Neuronal stem cell (in vitro differentiated cells): ENCODE data around the gene SND1.
A peak's percentile ranks its signal among the peaks of the same experiment; 100 is the strongest.

Source experiments
- DNase-seq: peaks from one replicate; pipeline ENCODE4 v3.0.0-alpha.2; 2013; ENCODE audit warnings: low spot score
- H2AFZ ChIP-seq: one replicate; pipeline ENCODE4 v1.6.1; 2013; ENCODE audit warnings: mild to moderate bottlenecking, low read length, inconsistent platforms
- H2AK5ac ChIP-seq: 2 replicates; pipeline ENCODE4 v1.6.1; 2013; ENCODE audit warnings: low read depth, mild to moderate bottlenecking, inconsistent platforms, low read length, moderate library complexity, mixed read lengths
- H2BK120ac ChIP-seq: 2 replicates; pipeline ENCODE4 v1.6.1; 2013; ENCODE audit warnings: low read depth, mild to moderate bottlenecking, inconsistent platforms, low read length, moderate library complexity, mixed read lengths
- H2BK12ac ChIP-seq: one replicate; pipeline ENCODE4 v1.6.1; 2013; ENCODE audit warnings: low read length, inconsistent platforms
- H2BK15ac ChIP-seq: 2 replicates; pipeline ENCODE4 v1.6.1; 2013; ENCODE audit warnings: mild to moderate bottlenecking, low read length, inconsistent platforms, mixed read lengths
- H2BK5ac ChIP-seq: one replicate; pipeline ENCODE4 v1.6.1; 2013; ENCODE audit warnings: inconsistent platforms, mild to moderate bottlenecking, low read length, moderate library complexity
- H3K14ac ChIP-seq: one replicate; pipeline ENCODE4 v1.6.1; 2013; ENCODE audit warnings: low read length, inconsistent platforms
- H3K18ac ChIP-seq: 2 replicates; pipeline ENCODE4 v1.6.1; 2013; ENCODE audit warnings: low read length, inconsistent platforms
- H3K23ac ChIP-seq: 2 replicates; pipeline ENCODE4 v1.6.1; 2013; ENCODE audit warnings: low read depth, mild to moderate bottlenecking, mixed read lengths, low read length, inconsistent platforms; ENCODE audit not compliant: poor library complexity
- H3K27ac ChIP-seq: replicated peaks from 3 replicates; pipeline ENCODE4 v1.5.1; 2013; ENCODE audit warnings: low read length, inconsistent platforms
- H3K27me3 ChIP-seq, 3 experiments: 2 replicates each; pipeline ENCODE4 v1.6.1; 2013; ENCODE audit warnings: low read length in 3 of 3, mild to moderate bottlenecking in 2 of 3, inconsistent platforms in 1 of 3, low read depth in 1 of 3, mixed read lengths in 1 of 3, moderate library complexity in 1 of 3; ENCODE audit not compliant: control insufficient read depth in 3 of 3, insufficient read depth in 3 of 3
- H3K36me3 ChIP-seq, 2 donors: replicated peaks in 1 of 2; 2 replicates each; pipeline ENCODE4 v1.6.1; 2013; ENCODE audit warnings: low read length in 2 of 2; ENCODE audit not compliant: control insufficient read depth in 2 of 2, insufficient read depth in 2 of 2
- H3K4ac ChIP-seq: 2 replicates; pipeline ENCODE4 v1.6.1; 2013; ENCODE audit warnings: inconsistent platforms, mild to moderate bottlenecking, low read length, moderate library complexity
- H3K4me1 ChIP-seq, 2 donors: 1 replicate in 1 of 2; 2 replicates in 1 of 2; pipeline ENCODE4 v1.6.1; 2013; ENCODE audit warnings: low read length in 2 of 2, low read depth in 1 of 2; ENCODE audit not compliant: control insufficient read depth in 2 of 2, insufficient read depth in 1 of 2
- H3K4me2 ChIP-seq: one replicate; pipeline ENCODE4 v1.6.1; 2013; ENCODE audit warnings: mild to moderate bottlenecking, low read length, inconsistent platforms; ENCODE audit not compliant: insufficient read depth, poor library complexity, severe bottlenecking
- H3K4me3 ChIP-seq, 2 donors: 2 replicates each; pipeline ENCODE4 v1.5.1; 2013; ENCODE audit warnings: low read length in 2 of 2, mild to moderate bottlenecking in 2 of 2, inconsistent platforms in 1 of 2, moderate library complexity in 1 of 2
- H3K79me1 ChIP-seq: one replicate; pipeline ENCODE4 v1.6.1; 2013; ENCODE audit warnings: low read depth, mild to moderate bottlenecking, inconsistent platforms, low read length, moderate library complexity
- H3K9ac ChIP-seq: one replicate; pipeline ENCODE4 v1.6.1; 2013; ENCODE audit warnings: mild to moderate bottlenecking, low read depth, low read length, inconsistent platforms; ENCODE audit not compliant: poor library complexity
- H3K9me3 ChIP-seq, 2 donors: replicated peaks in 1 of 2; 2 replicates each; pipeline versions ENCODE3 to v1.6.1; 2013; ENCODE audit warnings: low read length in 2 of 2, mild to moderate bottlenecking in 2 of 2, inconsistent platforms in 1 of 2, low read depth in 1 of 2, mixed read lengths in 1 of 2, moderate library complexity in 1 of 2; ENCODE audit not compliant: control insufficient read depth in 2 of 2, insufficient read depth in 1 of 2
- H4K8ac ChIP-seq: one replicate; pipeline ENCODE4 v1.6.1; 2013; ENCODE audit warnings: low read depth, mild to moderate bottlenecking, inconsistent platforms, low read length, moderate library complexity
- H4K91ac ChIP-seq: one replicate; pipeline ENCODE4 v1.6.1; 2013; ENCODE audit warnings: low read length, low read depth, mild to moderate bottlenecking, inconsistent platforms; ENCODE audit not compliant: poor library complexity
- WGBS, 2 donors: extraction: QIAGEN DNeasy Blood & Tissue Kit; methylation state at CpG; one replicate each; pipeline ENCODE4 v1.1.7; 2013; ENCODE audit warnings: missing lambda C conversion rate in 2 of 2, mixed read lengths in 1 of 2; ENCODE audit not compliant: insufficient read length in 2 of 2, insufficient replicate concordance in 1 of 2; ENCODE audit errors: extremely low coverage in 2 of 2; 5-methylcytosine and 5-hydroxymethylcytosine counted together

Gene SND1

DNA sequence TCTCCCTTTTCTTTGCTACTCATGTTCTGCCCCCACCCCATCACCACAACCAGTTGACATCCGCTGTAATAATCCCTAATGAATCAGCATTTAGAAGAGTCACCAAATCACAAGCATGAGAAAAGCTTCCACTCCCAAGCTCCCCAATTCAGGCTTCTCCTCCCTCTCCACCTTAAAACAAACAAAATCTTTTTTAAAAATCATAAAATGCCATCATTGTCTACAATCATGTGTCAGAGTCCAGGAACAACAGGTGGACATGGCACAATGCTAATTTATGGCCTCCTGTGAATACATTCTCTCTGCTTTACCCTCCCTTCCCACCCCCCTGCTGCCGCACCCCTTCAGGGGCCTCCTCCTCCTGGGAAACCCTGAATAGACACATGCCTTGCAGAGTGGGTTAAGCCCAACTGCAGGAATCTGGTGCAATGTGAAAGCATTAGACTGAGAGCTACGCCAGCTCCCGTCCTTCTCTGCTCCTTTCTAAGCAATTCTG, 375.5 kb downstream of the SND1 start:
- Histone ChIP-seq H2BK120ac (no peak overlapping the region), H3K27me3 (no peaks in the 10 kb centered on the region), H3K23ac (no peak overlapping the region), H3K9me3 (peaks cover 2 to 14% of the 10 kb centered on the region in 2 donors), H4K91ac (no peak overlapping the region), H3K14ac (no peak overlapping the region), H3K4me1 (peaks cover 23 to 41% of the 10 kb centered on the region in 2 donors), H3K27ac (peak overlapping the region; percentile 50), H4K8ac (no peak overlapping the region), H3K79me1 (peaks cover 16% of the 10 kb centered on the region), H3K9ac (no peak overlapping the region), H3K4me2 (peak overlapping the region; percentile 45), H3K4me3 (peak overlapping the region; percentile 10 to 69), H2AK5ac (no peak overlapping the region), H2BK5ac (no peak overlapping the region), H2AFZ (no peak overlapping the region), H3K36me3 (peaks cover 22 to 65% of the 10 kb centered on the region in 2 donors), H3K18ac (no peak overlapping the region), H2BK15ac (no peak overlapping the region), H2BK12ac (no peak overlapping the region), H3K4ac (no peak overlapping the region)
- WGBS, 2 donors, result no CpG with 5 or more reads among the region's 4 CpGs
- no peak for DNase-seq

DNA sequence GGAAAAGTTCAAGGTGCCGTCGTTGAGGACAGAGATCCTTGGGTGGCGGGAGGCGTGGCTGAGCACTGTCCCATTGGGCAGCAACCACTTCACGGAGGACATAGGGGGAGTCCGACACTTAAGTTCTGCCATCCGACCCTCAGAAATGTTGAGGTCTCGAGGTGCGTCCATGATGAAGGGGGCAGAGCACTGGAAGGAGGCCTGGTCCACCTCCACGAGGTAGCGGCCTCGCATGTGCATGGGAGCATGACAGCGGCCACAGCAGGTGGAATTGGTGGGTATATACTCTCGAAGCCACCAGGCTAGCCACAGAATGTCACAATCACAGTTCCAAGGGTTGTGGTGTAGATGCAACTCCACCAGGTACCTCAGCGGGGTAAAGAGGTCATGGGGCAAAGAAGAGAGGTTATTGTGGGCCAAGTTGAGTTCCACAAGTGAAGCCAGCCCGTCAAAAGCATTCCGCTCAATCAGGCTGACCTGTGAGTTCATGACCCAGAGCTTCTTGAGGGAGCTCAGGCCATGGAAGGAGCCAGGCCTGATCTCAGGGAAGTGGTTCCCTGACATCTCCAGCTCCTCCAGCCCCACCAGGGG, 377.5 kb downstream of the SND1 start:
- Histone ChIP-seq H3K14ac (no peak overlapping the region), H3K79me1 (peaks cover 16% of the 10 kb centered on the region), H3K36me3 (peaks cover 19 to 49% of the 10 kb centered on the region in 2 donors), H2BK5ac (no peak overlapping the region), H3K18ac (no peak overlapping the region), H3K4ac (no peak overlapping the region), H2BK120ac (no peak overlapping the region), H3K27ac (no peak overlapping the region), H3K27me3 (no peaks in the 10 kb centered on the region), H3K4me2 (no peak overlapping the region), H3K9ac (no peak overlapping the region), H2AFZ (no peak overlapping the region), H4K91ac (no peak overlapping the region), H3K4me3 (peak overlapping the region in 1 of 2 donors; percentile 49), H2AK5ac (peak overlapping the region; percentile 73), H4K8ac (peak overlapping the region; percentile 33), H2BK12ac (no peak overlapping the region), H2BK15ac (peak overlapping the region; percentile 61), H3K4me1 (peaks cover 29 to 37% of the 10 kb centered on the region in 2 donors), H3K23ac (peak overlapping the region; percentile 8), H3K9me3 (peaks cover 2 to 14% of the 10 kb centered on the region in 2 donors)
- no CpG with 5 or more reads among the region's 17 CpGs for WGBS, 2 donors
- no peak for DNase-seq

DNA sequence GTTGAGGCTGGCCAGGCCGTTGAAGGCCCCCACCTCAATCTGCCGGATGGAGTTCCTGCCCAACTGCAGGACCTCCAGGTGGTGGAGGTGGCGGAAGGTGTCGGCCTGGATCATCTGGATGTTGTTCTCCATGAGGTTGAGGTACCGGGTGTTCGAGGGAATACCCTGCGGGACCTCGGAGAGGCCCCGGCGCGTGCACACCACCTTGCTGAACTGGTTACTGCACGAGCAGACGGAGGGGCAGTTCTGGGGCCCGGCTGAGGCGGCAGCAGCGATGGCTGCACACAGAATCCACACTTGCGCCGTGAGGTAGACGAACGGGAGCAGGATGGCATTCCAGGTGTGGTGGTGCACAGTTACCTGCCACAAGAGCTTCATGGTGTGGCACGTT, 378.3 kb downstream of the SND1 start:
- Histone ChIP-seq H3K36me3 (peaks cover 16 to 41% of the 10 kb centered on the region in 2 donors), H3K4me1 (peaks cover 29 to 35% of the 10 kb centered on the region in 2 donors), H3K4me2 (peak overlapping the region; percentile 87), H2BK12ac (peak overlapping the region; percentile 93), H3K4ac (peak overlapping the region; percentile 47), H3K27me3 (no peaks in the 10 kb centered on the region), H2AK5ac (peak overlapping the region; percentile 72), H4K8ac (no peak overlapping the region), H3K79me1 (peaks cover 16% of the 10 kb centered on the region), H3K4me3 (peak overlapping the region; percentile 78 to 85), H2BK5ac (peak overlapping the region; percentile 95), H3K27ac (peak overlapping the region; percentile 80), H4K91ac (no peak overlapping the region), H3K9ac (peak overlapping the region; percentile 86), H3K23ac (peak overlapping the region; percentile 62), H3K18ac (peak overlapping the region; percentile 96), H2AFZ (no peak overlapping the region), H3K14ac (no peak overlapping the region), H3K9me3 (peaks cover 2 to 14% of the 10 kb centered on the region in 2 donors), H2BK120ac (peak overlapping the region; percentile 14), H2BK15ac (peak overlapping the region; percentile 61)
- no peak for DNase-seq
- WGBS, 2 donors, result no CpG with 5 or more reads among the region's 21 CpGs
